Adrenal gland (tissue), 12 donors: ENCODE data around the gene ZFP64. TPM values are rescaled to one million over a fixed set of nuclear protein-coding genes. Genes with fewer than 3 reads are reported as not detected.
"Not testable (repeated sequence)": the region's sequence is repeated elsewhere in the genome, so short reads cannot be mapped to it uniquely, and the experiment has no call there.

Experiments used
- DNase-seq, 7 donors: peaks; one replicate each; pipeline ENCODE4 v3.0.0-alpha.2; 2019 to 2020
- H3K27ac ChIP-seq, 5 donors: fragments of 200-600 bp; sonication (generic) in 4 of 5; 1 replicate in 3 of 5; 2 replicates in 2 of 5; pipeline versions ENCODE4 v1.5.1 to v1.8.0; 2016 to 2020; ENCODE audit warnings: mild to moderate bottlenecking in 1 of 5
- H3K27me3 ChIP-seq: fragments of 200-600 bp; 2 replicates; pipeline ENCODE4 v1.8.0; 2021
- H3K36me3 ChIP-seq, 2 donors: fragments of 200-600 bp; replicated peaks in 1 of 2; 1 replicate in 1 of 2; 2 replicates in 1 of 2; pipeline versions ENCODE4 v1.5.1 to v1.8.0; 2018 to 2022
- H3K4me1 ChIP-seq, 2 donors: fragments of 200-600 bp; replicated peaks in 1 of 2; 1 replicate in 1 of 2; 2 replicates in 1 of 2; pipeline versions ENCODE4 v1.5.1 to v1.8.0; 2018 to 2021
- H3K4me3 ChIP-seq, 4 donors: fragments of 200-600 bp; sonication (generic) in 3 of 4; one replicate each; pipeline ENCODE4 v1.5.1; 2016 to 2018
- H3K9me3 ChIP-seq, 3 donors: fragments of 200-600 bp; sonication (generic) in 1 of 3; replicated peaks in 1 of 3; 1 replicate in 2 of 3; 2 replicates in 1 of 3; pipeline versions ENCODE4 v1.5.1 to v1.8.0; 2016 to 2021
- POLR2A ChIP-seq, 2 donors: fragments of 450-650 bp; IDR thresholded peaks; one replicate each; pipeline ENCODE4 v1.6.1; 2017; ENCODE audit warnings: antibody characterized with exemption in 2 of 2, mild to moderate bottlenecking in 2 of 2, moderate library complexity in 1 of 2
- WGBS, 4 donors: extraction: QIAGEN DNeasy Blood & Tissue Kit in 2 of 4; methylation state at CpG; one replicate each; pipeline versions ENCODE4 v1.1.5 to v1.1.7; 2013 to 2017; 5-methylcytosine and 5-hydroxymethylcytosine counted together
- intact Hi-C, 2 donors: fragments of 100-400 bp; cut with DNase I; formaldehyde crosslinking; loops; one replicate each; pipeline versions ENCODE4 v1.14.1 to v1.15.0; 2022 to 2023
- polyA plus RNA-seq, 3 donors: library from polyadenylated mRNA; stranded (reverse); fragments of 200-250 nt in 2 of 3; fragments of 350-450 nt in 1 of 3; fragmentation: Illumina TruSeq in 1 of 3; extraction: RNeasy Lipid Tissue Mini Kit (QIAGEN cat#74804) in 1 of 3; gene quantifications; one replicate each; pipeline ENCODE4 v1.2.3, GENCODE V29; 2013 to 2014
- total RNA-seq, 9 donors: library from RNA; depleted of rRNA in 4 of 9; stranded (reverse); fragments of >200 nt in 4 of 9; fragments of 120-200 nt in 1 of 9; fragmentation: NEBNext Ultra II Directional in 1 of 9; extraction: Animal tissue kit (Norgen Biotek cat#: 25700) in 1 of 9; gene quantifications; one replicate each; pipeline versions ENCODE4 v1.1.0 to v1.2.4, GENCODE V29; 2013 to 2023
- TF ChIP-seq, protein P1 (sequence below), 6 experiments: fragments of 450-650 bp in 4 of 6; fragments of 200-600 bp in 2 of 6; sonication (generic) in 1 of 6; IDR thresholded peaks; 1 replicate in 5 of 6; 2 replicates in 1 of 6; pipeline versions ENCODE4 v1.5.1 to v1.8.0; 2016 to 2021; ENCODE audit warnings: antibody characterized with exemption in 6 of 6, mild to moderate bottlenecking in 2 of 6, moderate library complexity in 1 of 6
- donor health status: healthy with polysubstance abuse.
- donor health status: Bipolar disorder and iron deficiency.
- donor health status: DM: yes; HTN: yes; CAD: no.
- donor health status: DM: no; HTN: no; CAD: no.
- donor health status: DM: no; HTN: no; CAD: no.
- donor health status: DM: yes; HTN: yes; CAD: no.

Gene ZFP64
- total and polyA plus RNA-seq, 12 donors: 2.3 to 27.6 (median 13.4) TPM

DNA sequence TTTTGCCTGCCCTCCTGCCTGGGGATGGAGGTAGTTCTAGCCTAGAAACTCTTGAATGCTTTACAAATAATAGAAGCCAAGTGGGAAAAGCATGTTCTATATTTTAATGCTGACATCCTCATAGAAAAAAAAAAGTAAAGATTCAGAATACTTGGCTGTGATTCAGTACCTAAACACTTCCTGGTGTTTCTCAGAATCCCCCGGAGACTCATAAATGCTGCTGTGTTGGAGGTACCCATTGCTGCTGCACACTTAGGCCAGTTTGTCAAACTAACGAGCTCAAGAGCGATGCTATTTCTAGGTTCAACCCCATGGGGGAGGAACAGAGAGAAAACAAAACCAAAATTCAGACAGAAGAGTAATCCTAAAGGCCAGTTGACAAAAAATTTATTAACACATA, 38.8 kb upstream of the ZFP64 start:
- DNase-seq: no peak

DNA sequence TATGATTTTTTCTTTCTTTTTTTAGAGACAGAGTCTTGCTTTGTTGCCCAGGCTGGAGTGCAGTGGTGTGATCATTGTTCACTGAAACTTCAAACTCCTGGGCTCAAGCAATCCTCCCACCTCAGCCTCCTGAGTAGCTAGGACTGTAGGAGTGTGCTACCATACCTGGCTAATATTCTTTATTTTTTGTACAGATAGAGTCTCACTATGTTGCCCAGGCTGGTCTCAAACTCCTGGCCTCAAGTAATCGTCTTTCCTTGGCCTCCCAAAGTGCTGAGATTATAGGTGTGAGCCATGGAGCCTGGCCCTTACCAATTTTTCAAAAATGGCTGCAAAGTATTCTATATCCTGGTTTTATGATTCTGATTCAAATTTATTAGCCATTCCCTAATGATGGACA, 37.8 kb upstream of the ZFP64 start:
- H3K9me3 ChIP-seq, H3K27ac ChIP-seq, H3K4me1 ChIP-seq, DNase-seq, H3K36me3 ChIP-seq, H3K4me3 ChIP-seq, intact Hi-C loops: not testable (repeated sequence)
- WGBS, 4 donors: 38 to 75% (median 66%) methylated on average over 1 of the region's 1 CpG
- H3K27me3 ChIP-seq: peaks cover 14% of the 10 kb centered on the region

More for the DNA sequence above, 38.8 kb upstream of the ZFP64 start:
- no peak overlapping the region for H3K4me3 ChIP-seq
- WGBS, 4 donors: 57 to 68% (median 65%) methylated on average over 3 of the region's 3 CpGs
- intact Hi-C loops: no loop called here
- no peaks in the 10 kb centered on the region for H3K36me3 ChIP-seq
- H3K27me3 ChIP-seq: peaks cover 14% of the 10 kb centered on the region
- TF ChIP-seq, protein P1, sequence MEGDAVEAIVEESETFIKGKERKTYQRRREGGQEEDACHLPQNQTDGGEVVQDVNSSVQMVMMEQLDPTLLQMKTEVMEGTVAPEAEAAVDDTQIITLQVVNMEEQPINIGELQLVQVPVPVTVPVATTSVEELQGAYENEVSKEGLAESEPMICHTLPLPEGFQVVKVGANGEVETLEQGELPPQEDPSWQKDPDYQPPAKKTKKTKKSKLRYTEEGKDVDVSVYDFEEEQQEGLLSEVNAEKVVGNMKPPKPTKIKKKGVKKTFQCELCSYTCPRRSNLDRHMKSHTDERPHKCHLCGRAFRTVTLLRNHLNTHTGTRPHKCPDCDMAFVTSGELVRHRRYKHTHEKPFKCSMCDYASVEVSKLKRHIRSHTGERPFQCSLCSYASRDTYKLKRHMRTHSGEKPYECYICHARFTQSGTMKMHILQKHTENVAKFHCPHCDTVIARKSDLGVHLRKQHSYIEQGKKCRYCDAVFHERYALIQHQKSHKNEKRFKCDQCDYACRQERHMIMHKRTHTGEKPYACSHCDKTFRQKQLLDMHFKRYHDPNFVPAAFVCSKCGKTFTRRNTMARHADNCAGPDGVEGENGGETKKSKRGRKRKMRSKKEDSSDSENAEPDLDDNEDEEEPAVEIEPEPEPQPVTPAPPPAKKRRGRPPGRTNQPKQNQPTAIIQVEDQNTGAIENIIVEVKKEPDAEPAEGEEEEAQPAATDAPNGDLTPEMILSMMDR (IDR thresholded peaks at IDR 0.05): no peak
- TF ChIP-seq POLR2A (IDR thresholded peaks at IDR 0.05): no peak
- no peaks in the 10 kb centered on the region for H3K4me1 ChIP-seq
- no peaks in the 10 kb centered on the region for H3K9me3 ChIP-seq
- H3K27ac ChIP-seq: no peak overlapping the region

DNA sequence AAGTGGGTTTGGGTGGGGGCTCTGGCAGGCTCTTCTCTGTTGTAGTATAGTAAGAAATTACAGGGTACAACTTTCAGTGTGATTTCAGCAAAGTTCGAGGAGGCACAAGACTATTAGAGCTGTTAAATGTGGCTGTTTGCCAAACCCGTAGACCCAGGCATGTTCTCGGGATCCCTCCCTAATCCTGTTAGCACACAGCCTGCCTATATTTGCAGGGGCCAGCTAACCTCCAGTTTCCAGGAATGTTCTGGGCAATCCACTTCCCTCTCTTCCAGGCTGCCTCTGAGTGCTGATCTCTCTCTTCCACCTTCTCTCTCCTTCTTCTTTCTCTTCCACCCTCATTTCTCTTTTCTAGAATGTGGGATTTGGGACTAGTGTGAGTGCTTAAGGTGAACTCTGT, 34.8 kb upstream of the ZFP64 start:
- 12 to 55% (median 39%) methylated on average over 3 of the region's 3 CpGs for WGBS, 4 donors
- no peaks in the 10 kb centered on the region for H3K36me3 ChIP-seq
- H3K4me1 ChIP-seq: no peaks in the 10 kb centered on the region
- no peak for DNase-seq
- no peak overlapping the region for H3K4me3 ChIP-seq
- H3K27me3 ChIP-seq: peaks cover 14% of the 10 kb centered on the region
- intact Hi-C loops: no loop called here
- TF ChIP-seq POLR2A (IDR thresholded peaks at IDR 0.05): no peak
- TF ChIP-seq, protein P1 (IDR thresholded peaks at IDR 0.05): no peak
- H3K27ac ChIP-seq: no peak overlapping the region
- no peaks in the 10 kb centered on the region for H3K9me3 ChIP-seq

DNA sequence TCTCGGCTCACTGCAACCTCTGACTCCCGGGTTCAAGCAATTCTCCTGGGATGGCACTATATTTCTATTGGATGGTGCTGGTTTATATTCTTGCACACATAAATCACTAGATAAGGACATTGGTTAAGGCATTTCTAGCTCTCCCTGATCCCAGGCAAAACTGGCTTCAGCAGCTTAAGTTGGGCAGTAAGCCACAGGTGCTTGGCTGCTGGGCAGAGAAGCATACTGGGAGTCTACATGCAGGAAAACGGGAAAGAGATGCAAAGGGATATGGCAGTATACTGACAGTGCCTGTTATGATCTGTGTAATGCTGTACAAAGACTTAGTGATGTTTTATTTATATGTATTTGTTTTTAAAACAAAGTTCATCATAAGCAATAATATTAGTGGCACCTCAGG, 33.3 kb upstream of the ZFP64 start:
- 27 to 44% (median 36%) methylated on average over 3 of the region's 3 CpGs for WGBS, 4 donors
- Histone ChIP-seq H3K4me3 (no peak overlapping the region), H3K9me3 (no peaks in the 10 kb centered on the region), H3K27ac (no peak overlapping the region), H3K4me1 (no peaks in the 10 kb centered on the region), H3K27me3 (peaks cover 20% of the 10 kb centered on the region), H3K36me3 (no peaks in the 10 kb centered on the region)
- DNase-seq: no peak
- TF ChIP-seq, protein P1 (IDR thresholded peaks at IDR 0.05): no peak
- intact Hi-C loops: no loop called here

DNA sequence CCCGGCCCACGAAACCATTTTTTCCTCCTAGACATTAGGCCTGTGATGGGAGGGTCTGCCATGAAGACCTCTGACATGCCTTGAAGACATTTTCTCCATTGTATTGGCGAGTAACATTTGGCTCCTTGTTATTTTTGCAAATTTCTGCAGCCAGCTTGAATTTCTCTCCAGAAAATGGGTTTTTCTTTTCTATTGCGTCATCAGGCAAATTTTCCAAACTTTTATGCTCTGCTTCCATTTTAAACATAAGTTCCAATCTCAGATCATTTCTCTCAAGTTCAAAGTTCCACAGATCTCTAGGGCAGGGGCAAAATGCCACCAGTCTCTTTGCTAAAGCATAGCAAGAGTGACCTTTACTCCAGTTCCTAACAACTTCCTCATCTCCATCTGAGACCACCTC, 29.8 kb upstream of the ZFP64 start:
- H3K4me1 ChIP-seq, H3K27ac ChIP-seq, H3K4me3 ChIP-seq, H3K27me3 ChIP-seq, intact Hi-C loops, DNase-seq, H3K36me3 ChIP-seq, H3K9me3 ChIP-seq: not testable (repeated sequence)
- 79 to 97% (median 89%) methylated on average over 4 of the region's 4 CpGs for WGBS, 4 donors

DNA sequence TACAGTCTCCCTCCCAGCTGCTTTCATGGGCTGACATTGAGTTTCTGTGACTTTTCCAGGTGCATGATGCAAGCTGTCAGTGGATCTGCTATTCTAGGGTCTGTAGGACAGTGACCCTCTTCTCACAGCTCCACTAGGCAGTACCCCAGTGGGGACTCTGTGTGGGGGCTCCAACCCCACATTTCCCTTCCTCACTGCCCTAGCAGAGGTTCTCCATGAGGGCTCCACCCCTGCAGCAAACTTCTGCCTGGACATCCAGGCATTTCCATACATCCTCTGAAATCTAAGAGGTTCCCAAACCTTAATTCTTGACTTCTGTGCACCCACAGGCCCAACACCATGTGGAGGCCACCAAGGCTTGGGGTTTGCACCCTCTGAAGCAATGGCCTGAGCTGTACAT, 29.3 kb upstream of the ZFP64 start:
- H3K4me1 ChIP-seq, H3K27ac ChIP-seq, H3K9me3 ChIP-seq, H3K27me3 ChIP-seq, H3K4me3 ChIP-seq, intact Hi-C loops, DNase-seq, H3K36me3 ChIP-seq: not testable (repeated sequence)
